Kasumi-1 (cell line): ENCODE results near the gene CLDN1.

ENCODE experiments used
- DNase-seq, 2 experiments: peaks; one replicate each; lab custom pipeline; 2025; lab: John Stamatoyannopoulos, UW

CLDN1 gene

DNA sequence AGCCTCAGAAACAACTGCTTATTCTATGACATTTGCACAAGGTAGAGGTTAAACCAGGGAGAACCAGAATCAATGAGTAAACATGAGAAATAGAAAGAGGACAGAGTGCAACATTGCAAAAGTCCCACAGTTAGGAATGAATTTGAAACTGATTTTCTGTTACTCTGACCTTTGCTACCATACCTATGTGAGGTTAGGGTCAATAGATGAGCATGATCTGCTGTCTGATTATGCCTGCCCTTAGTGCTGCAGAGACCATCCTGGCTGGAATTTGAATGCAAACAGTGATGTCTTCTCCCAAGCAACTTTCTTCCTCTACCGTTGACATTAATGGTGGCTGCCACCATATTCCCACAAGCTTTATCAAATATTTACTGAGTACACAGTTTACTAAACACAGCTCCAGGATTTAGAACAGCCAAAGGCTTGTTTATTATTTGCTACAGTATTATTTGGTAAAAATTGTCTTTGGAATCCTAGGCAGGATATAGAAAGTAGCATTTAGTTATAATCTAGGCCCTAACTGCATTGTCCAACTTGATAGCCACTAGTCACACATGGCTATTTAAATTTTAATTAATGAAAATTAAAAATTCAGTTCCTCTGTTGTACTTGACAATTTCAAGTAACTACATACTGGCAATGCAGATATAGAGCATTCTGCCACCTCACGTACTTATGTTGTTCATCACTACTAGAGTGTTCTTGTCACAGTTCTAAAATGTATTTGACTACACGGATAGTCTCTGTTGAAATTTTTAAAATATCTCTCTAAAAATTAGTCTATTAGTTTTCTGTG lies 8.9 kb upstream of the CLDN1 start:
- DNase-seq: no peak

DNA sequence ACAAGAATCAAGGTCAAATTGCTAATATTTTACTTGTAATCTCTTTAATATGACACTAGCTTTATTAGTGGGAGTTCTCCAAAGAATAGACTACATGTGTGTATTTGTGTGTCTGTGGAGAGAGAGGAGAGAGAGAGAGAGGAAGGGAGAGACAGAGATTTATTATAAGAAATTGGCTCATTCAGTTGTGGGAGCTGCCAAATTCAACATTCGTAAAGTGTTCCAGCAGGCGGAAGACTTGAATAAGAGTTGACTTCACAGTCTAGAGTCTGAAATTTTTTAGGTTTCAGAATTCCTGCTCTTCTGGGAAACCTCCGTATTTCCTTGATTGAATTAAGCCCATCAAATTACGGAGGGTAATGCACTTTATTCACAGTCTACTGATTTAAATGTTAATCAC lies 4.7 kb upstream of the CLDN1 start:
- no peak for DNase-seq

DNA sequence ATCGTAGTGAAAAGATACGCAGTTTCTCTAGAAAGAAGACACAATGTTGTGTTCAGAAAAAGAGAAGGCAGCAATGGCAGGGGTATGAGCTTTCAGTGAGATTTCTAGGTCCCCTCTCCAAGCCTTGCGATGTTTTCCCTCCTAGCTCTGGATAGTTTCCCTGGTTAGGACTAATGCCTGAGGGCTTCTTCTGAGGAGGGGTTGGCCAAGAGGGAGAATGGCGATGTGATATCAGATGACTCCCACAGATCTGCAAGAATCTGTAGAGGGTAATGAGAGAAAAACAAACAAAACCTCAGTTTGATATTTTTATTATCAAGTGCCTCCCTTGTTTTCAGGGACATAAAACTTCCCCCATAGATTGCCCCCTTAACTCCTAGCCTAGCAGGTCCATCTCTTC lies 4.1 kb upstream of the CLDN1 start:
- no peak for DNase-seq

DNA sequence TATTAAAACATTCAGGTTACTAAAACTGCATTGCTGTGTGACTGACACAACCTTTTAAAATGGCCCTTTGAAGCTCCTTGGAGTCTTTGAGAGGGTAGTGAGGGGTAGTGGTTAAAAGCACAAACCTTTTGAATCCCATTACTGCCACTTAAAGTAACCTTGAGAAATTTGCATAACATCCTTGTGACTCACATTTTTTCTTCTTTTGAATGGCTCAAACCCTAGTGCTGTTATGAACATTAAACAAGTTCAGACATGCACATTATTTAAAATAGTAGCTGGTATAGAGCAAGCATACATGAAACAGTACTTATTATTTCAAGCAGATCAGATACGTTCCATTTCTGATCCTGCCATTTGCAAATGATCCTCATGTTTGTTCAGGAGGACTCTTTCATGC lies 3.7 kb upstream of the CLDN1 start:
- no peak for DNase-seq

GRCh38 chr3:190323246-190323626 lies 990 bp upstream of the CLDN1 start:
- peak; percentile 6 to 27 for DNase-seq

GRCh38 chr3:190322604-190323245 lies 479 bp upstream of the CLDN1 start:
- DNase-seq: no peak

- no peak for DNase-seq
These were observed 1.5 kb downstream of the CLDN1 start for GRCh38 chr3:190320594-190321362.

- DNase-seq: no peak
These were observed 2.6 kb downstream of the CLDN1 start for GRCh38 chr3:190319660-190320059.

- DNase-seq: no peak
These were observed 3.6 kb downstream of the CLDN1 start for GRCh38 chr3:190318666-190319065.

DNA sequence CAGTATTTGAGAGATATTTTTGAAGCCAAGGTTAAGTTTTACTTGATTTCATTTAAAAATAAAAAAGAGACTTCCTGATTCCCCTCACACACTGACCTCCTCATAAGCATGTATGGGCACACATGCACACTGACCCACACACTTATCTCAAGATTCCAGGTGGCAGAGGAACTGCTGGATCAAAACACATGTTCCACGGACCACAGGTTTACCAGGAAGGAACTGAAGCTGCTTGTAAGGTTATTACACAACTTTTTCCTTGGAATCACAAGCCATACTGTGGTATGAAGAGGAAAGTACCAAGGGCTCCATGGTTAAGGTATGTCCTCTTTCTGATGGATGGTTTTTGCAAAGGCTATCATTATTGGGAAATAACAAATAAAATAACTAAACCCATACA lies 7.5 kb downstream of the CLDN1 start:
- no peak for DNase-seq

DNA sequence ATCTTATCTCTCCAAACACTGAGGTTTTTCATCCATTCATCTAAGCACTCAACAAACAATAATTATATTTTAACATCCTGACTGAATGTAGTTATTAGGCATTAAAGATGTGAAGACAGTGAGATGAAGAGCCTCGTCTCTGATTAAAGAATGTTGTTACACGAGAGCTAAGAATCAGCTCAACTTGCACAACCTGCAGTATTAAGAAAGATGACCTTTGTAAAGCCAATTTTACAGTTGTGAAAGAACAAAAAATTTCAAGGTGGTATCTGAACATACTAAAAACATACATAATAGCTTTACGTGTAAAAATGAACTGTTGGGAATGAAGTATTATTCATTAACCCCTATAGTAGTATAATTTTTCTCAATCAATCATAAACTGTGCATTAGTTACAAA lies 12.8 kb downstream of the CLDN1 start:
- DNase-seq: no peak

DNA sequence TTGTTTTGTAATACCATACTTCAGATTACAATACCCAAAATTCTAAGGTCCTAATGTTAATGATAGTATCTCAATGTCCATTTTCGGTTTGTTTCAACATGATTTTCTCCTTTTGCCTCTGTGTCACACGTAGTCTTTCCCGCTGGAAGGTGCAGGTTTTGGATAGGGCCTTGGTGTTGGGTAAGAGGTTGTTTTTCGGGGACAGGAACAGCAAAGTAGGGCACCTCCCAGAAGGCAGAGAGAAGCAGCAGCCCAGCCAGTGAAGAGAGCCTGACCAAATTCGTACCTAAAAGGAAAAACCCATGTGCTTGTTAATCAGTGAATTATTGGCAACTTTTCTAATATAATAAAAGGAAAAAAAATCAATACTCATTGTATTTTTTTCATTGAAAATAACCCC lies 14.1 kb downstream of the CLDN1 start:
- no peak for DNase-seq

DNA sequence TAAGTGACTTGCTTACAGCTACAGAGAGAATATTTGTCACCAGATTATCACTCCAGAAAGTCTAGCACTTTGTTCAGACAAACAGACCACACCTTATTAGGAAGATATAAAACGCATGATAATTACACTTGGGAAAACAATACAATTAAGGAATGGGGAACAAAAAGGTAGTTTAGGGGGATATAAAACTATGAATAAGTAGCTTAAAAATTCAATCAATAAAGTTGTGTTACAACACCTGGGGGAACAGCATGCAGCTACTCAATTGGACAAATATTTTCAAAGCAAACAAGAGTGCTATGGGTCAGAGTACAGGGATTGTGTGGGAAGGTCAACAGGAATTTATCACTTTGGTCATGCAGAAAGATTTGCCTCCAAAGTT lies 15.1 kb downstream of the CLDN1 start:
- no peak for DNase-seq

GRCh38 chr3:190306513-190307163 lies 15.6 kb downstream of the CLDN1 start:
- DNase-seq: no peak

- no peak for DNase-seq
These were observed 16.2 kb downstream of the CLDN1 start for GRCh38 chr3:190306026-190306425.

GRCh38 chr3:190305406-190305805 lies 16.8 kb downstream of the CLDN1 start:
- no peak for DNase-seq

- no peak for DNase-seq
These were observed 18.4 kb downstream of the CLDN1 start for GRCh38 chr3:190303884-190304283.

- DNase-seq: no peak
These were observed 19.9 kb downstream of the CLDN1 start for GRCh38 chr3:190302212-190302867.

DNA sequence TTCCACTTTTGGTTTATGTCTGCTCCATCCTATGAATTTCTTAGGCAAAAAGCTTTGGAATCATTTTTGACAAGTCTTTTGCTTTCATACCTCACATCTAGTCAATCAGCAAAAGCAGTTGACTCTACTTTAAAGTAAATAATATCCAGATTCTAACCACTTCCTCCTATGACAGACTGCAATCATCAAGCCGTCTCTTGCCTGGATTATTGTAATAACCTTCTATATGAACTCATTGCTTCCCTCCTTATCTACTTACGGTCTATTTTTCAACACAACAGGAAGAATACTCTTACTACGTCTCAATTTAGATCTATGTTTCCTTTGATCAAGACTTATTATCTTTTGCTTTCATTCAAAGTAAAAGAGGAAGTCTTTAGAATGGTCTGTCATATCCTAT lies 20.7 kb downstream of the CLDN1 start:
- peak; percentile 51 to 55 for DNase-seq

GRCh38 chr3:190299969-190300368 lies 22.3 kb downstream of the CLDN1 start:
- no peak for DNase-seq

DNA sequence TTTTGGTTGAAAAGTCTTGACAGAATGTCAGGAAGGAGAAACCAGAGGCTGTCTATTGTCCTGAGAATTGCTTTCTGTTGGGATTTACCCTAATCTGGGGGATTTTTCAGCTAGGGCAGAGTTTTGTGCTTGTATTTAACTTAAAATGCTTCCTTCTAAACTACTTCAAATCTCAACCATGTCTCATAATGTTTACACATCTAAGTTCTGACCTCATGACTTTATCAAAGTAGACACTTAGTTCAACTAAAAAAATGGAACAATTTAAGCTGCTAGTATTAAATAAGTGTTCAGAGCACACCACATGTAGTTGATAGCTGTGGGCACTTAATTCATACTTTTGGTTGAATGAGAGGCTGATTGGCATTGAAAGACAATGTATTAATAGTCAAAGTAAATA lies 28.2 kb downstream of the CLDN1 start:
- no peak for DNase-seq

- no peak for DNase-seq
These were observed 28.6 kb downstream of the CLDN1 start for GRCh38 chr3:190293621-190294020.
